GM12872 (cell line): ENCODE measurements around the gene ATRIP.

Source experiments
- CTCF ChIP-seq: IDR thresholded peaks from 3 replicates; pipeline ENCODE4 v1.5.1; 2011; ENCODE audit warnings: low read depth, mild to moderate bottlenecking, low read length, moderate library complexity; ENCODE audit not compliant: insufficient read depth

ATRIP gene

GRCh38 chr3:48511551-48511950, 65.0 kb downstream of the ATRIP start:
- TF ChIP-seq CTCF, result no peak

GRCh38 chr3:48514431-48515227, 68.1 kb downstream of the ATRIP start:
- TF ChIP-seq CTCF, result no peak
